Psoas muscle (tissue), 8 donors: ENCODE data around the gene NCKAP1. TPM values are rescaled to one million over a fixed set of nuclear protein-coding genes. Genes with fewer than 3 reads are reported as not detected.

ENCODE experiments used
- ATAC-seq, 4 donors: fragments of 200-7000 bp; cut with Tn5 transposase; one replicate each; pipeline ENCODE4 v1.9.1; 2020; ENCODE audit warnings: moderate library complexity in 3 of 4, mild to moderate bottlenecking in 2 of 4
- DNase-seq, 2 donors: peaks; one replicate each; pipeline ENCODE4 v3.0.0-alpha.2; 2020
- H3K27ac ChIP-seq: fragments of 200-600 bp; one replicate; pipeline ENCODE4 v1.8.0; 2022
- H3K27me3 ChIP-seq, 3 donors: fragments of 200-600 bp in 1 of 3; one replicate each; pipeline versions ENCODE4 v1.6.1 to v1.8.0; 2013 to 2022; ENCODE audit warnings: low read length in 2 of 3, mild to moderate bottlenecking in 2 of 3, moderate library complexity in 1 of 3; ENCODE audit not compliant: insufficient read depth in 3 of 3
- H3K36me3 ChIP-seq, 2 donors: fragments of 200-600 bp in 1 of 2; one replicate each; pipeline versions ENCODE4 v1.6.1 to v1.8.0; 2013 to 2022; ENCODE audit warnings: low read depth in 1 of 2, mild to moderate bottlenecking in 1 of 2, moderate library complexity in 1 of 2; ENCODE audit not compliant: insufficient read depth in 1 of 2
- H3K4me1 ChIP-seq: fragments of 200-600 bp; one replicate; pipeline ENCODE4 v1.8.0; 2022
- H3K4me3 ChIP-seq: fragments of 200-600 bp; one replicate; pipeline ENCODE4 v1.8.0; 2022; ENCODE audit warnings: mild to moderate bottlenecking
- H3K9me3 ChIP-seq: fragments of 200-600 bp; one replicate; pipeline ENCODE4 v1.8.0; 2022
- CTCF ChIP-seq: fragments of 200-600 bp; IDR thresholded peaks from one replicate; pipeline ENCODE4 v1.8.0; 2022; ENCODE audit warnings: antibody characterized with exemption
- WGBS, 3 donors: extraction: QIAGEN DNeasy Blood & Tissue Kit; methylation state at CpG; one replicate each; pipeline versions ENCODE4 v1.1.6 to v1.1.7; 2013; 5-methylcytosine and 5-hydroxymethylcytosine counted together
- intact Hi-C, 2 donors: fragments of 100-400 bp; cut with DNase I; formaldehyde crosslinking; loops; one replicate each; pipeline versions ENCODE4 v1.11.0 to v1.14.2; 2022
- polyA plus RNA-seq, 3 donors: library from polyadenylated mRNA; stranded (reverse); fragments of 200-250 nt; gene quantifications; one replicate each; pipeline ENCODE4 v1.2.3, GENCODE V29; 2013
- total RNA-seq, 4 donors: library from RNA; stranded (reverse); fragmentation: NEBNext Ultra II Directional in 2 of 4; extraction: Animal tissue kit (Norgen Biotek cat#: 25700) in 2 of 4; gene quantifications; one replicate each; pipeline versions ENCODE4 v1.2.1 to v1.2.4, GENCODE V29; 2021 to 2023
- donor health status: healthy with polysubstance abuse.
- donor health status: DM: no; HTN: no; CAD: no; lungs with moderate emphysema.
- donor health status: Bipolar disorder and iron deficiency.
- donor health status: healthy.
- donor health status: DM: yes; HTN: yes; CAD: no.
- donor health status: DM: no; HTN: no; CAD: no.
- donor health status: DM: no; HTN: no; CAD: no.
- donor health status: DM: yes; HTN: yes; CAD: no.

The NCKAP1 gene
- total and polyA plus RNA-seq, 7 donors, result 94.1 to 262 (median 120) TPM

- TF ChIP-seq CTCF, result no peak
- intact Hi-C loops, result no loop called here
- no peak overlapping the region for H3K4me3 ChIP-seq
- no peaks in the 10 kb centered on the region for H3K9me3 ChIP-seq
- no peak for ATAC-seq
- H3K36me3 ChIP-seq, result peaks cover 4 to 53% of the 10 kb centered on the region in 2 donors
- peak overlapping the region; percentile 85 for H3K27ac ChIP-seq
- H3K27me3 ChIP-seq, result no peaks in the 10 kb centered on the region
- H3K4me1 ChIP-seq, result peaks cover 32% of the 10 kb centered on the region
- DNase-seq, result no peak
- WGBS, 3 donors, result 96 to 98% (median 96%) methylated on average over 3 of the region's 3 CpGs
Measured at GRCh38 chr2:182950546-182950945, 87.7 kb downstream of the NCKAP1 start.

DNA sequence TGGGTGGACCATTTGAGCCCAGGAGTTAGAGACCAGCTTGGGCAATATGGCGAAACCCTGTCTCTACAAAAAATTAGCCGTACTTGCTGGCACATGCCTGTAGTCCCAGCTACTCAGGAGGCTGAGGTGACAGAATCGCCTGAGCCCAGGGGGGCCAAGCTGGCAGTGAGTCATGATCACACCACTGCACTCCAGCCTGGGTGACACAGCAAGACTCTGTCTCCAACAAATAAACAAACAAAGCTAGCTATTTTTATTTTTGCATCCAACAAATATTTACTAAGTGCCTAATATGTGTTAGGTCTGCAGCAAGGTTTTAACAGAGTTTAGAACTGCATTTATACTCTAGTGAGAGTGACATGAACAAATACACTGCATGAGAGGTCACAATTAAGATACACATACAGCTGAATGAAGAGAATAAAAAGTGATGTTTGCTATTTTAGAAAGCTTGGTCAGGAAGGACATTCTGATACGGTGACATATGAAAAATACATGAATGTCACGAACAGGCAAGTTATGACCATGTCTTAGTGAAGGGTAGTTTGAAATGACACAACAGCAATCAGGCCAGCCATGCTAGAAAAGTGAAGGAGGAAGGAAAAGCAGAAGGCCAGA lies 88.6 kb downstream of the NCKAP1 start:
- intact Hi-C loops, result no loop called here
- H3K4me1 ChIP-seq, result peaks cover 32% of the 10 kb centered on the region
- no peaks in the 10 kb centered on the region for H3K27me3 ChIP-seq
- H3K36me3 ChIP-seq, result peaks cover 4 to 53% of the 10 kb centered on the region in 2 donors
- no peak overlapping the region for H3K4me3 ChIP-seq
- 44 to 83% (median 49%) methylated on average over 5 of the region's 5 CpGs for WGBS, 3 donors
- DNase-seq, result peak; percentile 44 to 80
- peak; percentile 85 to 94 (median 92) for ATAC-seq
- H3K9me3 ChIP-seq, result no peaks in the 10 kb centered on the region
- no peak for TF ChIP-seq CTCF
- peak overlapping the region; percentile 85 for H3K27ac ChIP-seq

DNA sequence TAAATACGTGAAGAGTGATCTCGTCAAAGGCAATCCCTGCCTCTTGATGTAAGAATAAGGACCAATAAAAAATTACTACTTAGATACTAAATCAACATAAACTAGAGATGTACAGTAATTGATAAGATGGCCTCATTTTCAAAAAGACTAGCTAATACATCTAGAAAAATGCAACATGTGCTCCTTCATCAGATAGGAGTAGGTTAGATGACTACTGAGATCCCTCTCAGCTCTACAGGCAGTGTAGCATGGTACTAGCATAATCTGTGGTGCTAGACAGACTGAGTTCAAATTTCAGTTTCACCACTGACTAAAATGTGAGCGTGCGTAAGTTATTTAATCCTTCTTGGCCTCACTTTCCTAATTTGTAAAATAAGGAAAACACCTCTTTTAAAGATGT lies 89.2 kb downstream of the NCKAP1 start:
- no peaks in the 10 kb centered on the region for H3K9me3 ChIP-seq
- peak overlapping the region; percentile 85 for H3K27ac ChIP-seq
- intact Hi-C loops, result no loop called here
- whole genome bisulfite sequencing, 3 donors, result 43 to 91% (median 48%) methylated on average over 4 of the region's 4 CpGs
- H3K4me1 ChIP-seq, result peaks cover 32% of the 10 kb centered on the region
- no peak for TF ChIP-seq CTCF
- H3K36me3 ChIP-seq, result peaks cover 4 to 51% of the 10 kb centered on the region in 2 donors
- H3K27me3 ChIP-seq, result no peaks in the 10 kb centered on the region
- H3K4me3 ChIP-seq, result no peak overlapping the region
- no peak for DNase-seq
- ATAC-seq, result peak; percentile 72 to 77 (median 76)

GRCh38 chr2:182946958-182947369 lies 91.3 kb downstream of the NCKAP1 start:
- ATAC-seq, result no peak
- no peak for TF ChIP-seq CTCF
- H3K27ac ChIP-seq, result peak overlapping the region; percentile 14
- H3K9me3 ChIP-seq, result no peaks in the 10 kb centered on the region
- no peak overlapping the region for H3K4me3 ChIP-seq
- intact Hi-C loops, result no loop called here
- DNase-seq, result no peak
- peaks cover 4 to 42% of the 10 kb centered on the region in 2 donors for H3K36me3 ChIP-seq
- WGBS, 3 donors, result 71 to 85% (median 82%) methylated on average over 1 of the region's 1 CpG
- no peaks in the 10 kb centered on the region for H3K27me3 ChIP-seq
- H3K4me1 ChIP-seq, result peaks cover 32% of the 10 kb centered on the region

- H3K27ac ChIP-seq, result no peak overlapping the region
- intact Hi-C loops, result no loop called here
- H3K4me1 ChIP-seq, result peaks cover 13% of the 10 kb centered on the region
Measured at GRCh38 chr2:182943339-182943738, 94.9 kb downstream of the NCKAP1 start.

More at GRCh38 chr2:182943339-182943738, 94.9 kb downstream of the NCKAP1 start:
- H3K27me3 ChIP-seq, result no peaks in the 10 kb centered on the region
- TF ChIP-seq CTCF, result no peak
- peaks cover 4 to 53% of the 10 kb centered on the region in 2 donors for H3K36me3 ChIP-seq
- ATAC-seq, result peak in 3 of 4 donors; percentile 40 to 69 (median 63)
- DNase-seq, result no peak
- 20 to 31% (median 22%) methylated on average over 2 of the region's 2 CpGs for WGBS, 3 donors
- no peaks in the 10 kb centered on the region for H3K9me3 ChIP-seq
- H3K4me3 ChIP-seq, result no peak overlapping the region
